ENCODE measurements around the gene FAM120C. TPM values are rescaled to one million over a fixed set of nuclear protein-coding genes. Genes with fewer than 3 reads are reported as not detected.

FAM120C gene
- total and polyA plus RNA-seq, 2 experiments from 2014 or later: 9.3 to 9.8 TPM

- no peaks in the 10 kb centered on the region for H3K27me3 Mint-ChIP-seq (ENCODE audit: insufficient read depth, low read depth, poor library complexity)
- TF ChIP-seq EZH2phosphoT487 (IDR thresholded peaks at IDR 0.05; ENCODE audit: unreplicated experiment) (no peak), JUNB (IDR thresholded peaks at IDR 0.05; ENCODE audit: unreplicated experiment) (no peak), CREB1 (CRISPR knock-in tag; IDR thresholded peaks at IDR 0.05; ENCODE audit: low read depth) (no peak), POLR2AphosphoS5 (IDR thresholded peaks at IDR 0.05; ENCODE audit: low read depth) (no peak)
- TF ChIP-seq, protein P1, sequence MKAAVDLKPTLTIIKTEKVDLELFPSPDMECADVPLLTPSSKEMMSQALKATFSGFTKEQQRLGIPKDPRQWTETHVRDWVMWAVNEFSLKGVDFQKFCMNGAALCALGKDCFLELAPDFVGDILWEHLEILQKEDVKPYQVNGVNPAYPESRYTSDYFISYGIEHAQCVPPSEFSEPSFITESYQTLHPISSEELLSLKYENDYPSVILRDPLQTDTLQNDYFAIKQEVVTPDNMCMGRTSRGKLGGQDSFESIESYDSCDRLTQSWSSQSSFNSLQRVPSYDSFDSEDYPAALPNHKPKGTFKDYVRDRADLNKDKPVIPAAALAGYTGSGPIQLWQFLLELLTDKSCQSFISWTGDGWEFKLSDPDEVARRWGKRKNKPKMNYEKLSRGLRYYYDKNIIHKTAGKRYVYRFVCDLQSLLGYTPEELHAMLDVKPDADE (IDR thresholded peaks at IDR 0.05): no peak
These were observed 9.3 kb downstream of the FAM120C start for GRCh38 chrX:54173791-54174190.

DNA sequence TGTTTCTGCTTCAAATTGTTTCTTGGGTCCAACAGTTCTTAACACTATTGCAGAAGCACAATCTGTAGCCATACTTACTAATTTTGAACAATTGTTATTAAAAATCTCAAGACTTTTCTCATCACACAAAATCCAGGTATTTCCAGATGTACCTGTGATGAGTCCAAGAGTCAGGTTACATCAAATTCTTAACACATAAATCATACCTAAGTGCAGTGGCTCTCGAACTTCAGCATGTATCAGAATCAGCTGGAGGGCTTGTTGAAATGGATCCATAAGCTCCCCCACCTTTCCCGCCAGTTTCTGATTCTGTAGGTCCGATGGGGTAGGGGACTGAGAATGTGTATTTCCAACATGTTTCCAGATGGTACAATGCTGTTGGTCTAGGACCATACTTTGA lies 10.6 kb downstream of the FAM120C start:
- DNase-seq (ENCODE audit: low spot score): no peak
- no peak overlapping the region for H3K27ac Mint-ChIP-seq
- H3K9me3 Mint-ChIP-seq: no peaks in the 10 kb centered on the region
- no peaks in the 10 kb centered on the region for H3K27me3 Mint-ChIP-seq (ENCODE audit: insufficient read depth, low read depth, poor library complexity)
- no peak overlapping the region for H3K4me2 ChIP-seq
- no peak for ATAC-seq
- H3F3A ChIP-seq (replicated peaks; ENCODE audit: low read depth): no peaks in the 10 kb centered on the region
- H3K9me2 ChIP-seq (ENCODE audit: insufficient read depth): no peaks in the 10 kb centered on the region
- no peaks in the 10 kb centered on the region; the same call in 1 of the 2 replicates for H4K20me1 ChIP-seq (replicated peaks; ENCODE audit: insufficient read depth)
- H3K79me2 ChIP-seq (replicated peaks; ENCODE audit: insufficient read depth): peaks cover 18% of the 10 kb centered on the region
- no peaks in the 10 kb centered on the region for H3K4me1 Mint-ChIP-seq
- no peaks in the 10 kb centered on the region for H3K4me1 ChIP-seq (ENCODE audit: insufficient read depth)
- H3K27ac ChIP-seq (ENCODE audit: low read depth): no peak overlapping the region
- no peak overlapping the region for H3K4me3 Mint-ChIP-seq
- no peak for TF ChIP-seq NANOG (IDR thresholded peaks at IDR 0.05; ENCODE audit: borderline replicate concordance)
- TF ChIP-seq ZNF331 (CRISPR knock-in tag; IDR thresholded peaks at IDR 0.05; ENCODE audit: low read depth): no peak
- TF ChIP-seq, protein P1 (IDR thresholded peaks at IDR 0.05): no peak
- no peak for TF ChIP-seq POLR2AphosphoS5 (IDR thresholded peaks at IDR 0.05; ENCODE audit: low read depth)
- TF ChIP-seq, protein P2, sequence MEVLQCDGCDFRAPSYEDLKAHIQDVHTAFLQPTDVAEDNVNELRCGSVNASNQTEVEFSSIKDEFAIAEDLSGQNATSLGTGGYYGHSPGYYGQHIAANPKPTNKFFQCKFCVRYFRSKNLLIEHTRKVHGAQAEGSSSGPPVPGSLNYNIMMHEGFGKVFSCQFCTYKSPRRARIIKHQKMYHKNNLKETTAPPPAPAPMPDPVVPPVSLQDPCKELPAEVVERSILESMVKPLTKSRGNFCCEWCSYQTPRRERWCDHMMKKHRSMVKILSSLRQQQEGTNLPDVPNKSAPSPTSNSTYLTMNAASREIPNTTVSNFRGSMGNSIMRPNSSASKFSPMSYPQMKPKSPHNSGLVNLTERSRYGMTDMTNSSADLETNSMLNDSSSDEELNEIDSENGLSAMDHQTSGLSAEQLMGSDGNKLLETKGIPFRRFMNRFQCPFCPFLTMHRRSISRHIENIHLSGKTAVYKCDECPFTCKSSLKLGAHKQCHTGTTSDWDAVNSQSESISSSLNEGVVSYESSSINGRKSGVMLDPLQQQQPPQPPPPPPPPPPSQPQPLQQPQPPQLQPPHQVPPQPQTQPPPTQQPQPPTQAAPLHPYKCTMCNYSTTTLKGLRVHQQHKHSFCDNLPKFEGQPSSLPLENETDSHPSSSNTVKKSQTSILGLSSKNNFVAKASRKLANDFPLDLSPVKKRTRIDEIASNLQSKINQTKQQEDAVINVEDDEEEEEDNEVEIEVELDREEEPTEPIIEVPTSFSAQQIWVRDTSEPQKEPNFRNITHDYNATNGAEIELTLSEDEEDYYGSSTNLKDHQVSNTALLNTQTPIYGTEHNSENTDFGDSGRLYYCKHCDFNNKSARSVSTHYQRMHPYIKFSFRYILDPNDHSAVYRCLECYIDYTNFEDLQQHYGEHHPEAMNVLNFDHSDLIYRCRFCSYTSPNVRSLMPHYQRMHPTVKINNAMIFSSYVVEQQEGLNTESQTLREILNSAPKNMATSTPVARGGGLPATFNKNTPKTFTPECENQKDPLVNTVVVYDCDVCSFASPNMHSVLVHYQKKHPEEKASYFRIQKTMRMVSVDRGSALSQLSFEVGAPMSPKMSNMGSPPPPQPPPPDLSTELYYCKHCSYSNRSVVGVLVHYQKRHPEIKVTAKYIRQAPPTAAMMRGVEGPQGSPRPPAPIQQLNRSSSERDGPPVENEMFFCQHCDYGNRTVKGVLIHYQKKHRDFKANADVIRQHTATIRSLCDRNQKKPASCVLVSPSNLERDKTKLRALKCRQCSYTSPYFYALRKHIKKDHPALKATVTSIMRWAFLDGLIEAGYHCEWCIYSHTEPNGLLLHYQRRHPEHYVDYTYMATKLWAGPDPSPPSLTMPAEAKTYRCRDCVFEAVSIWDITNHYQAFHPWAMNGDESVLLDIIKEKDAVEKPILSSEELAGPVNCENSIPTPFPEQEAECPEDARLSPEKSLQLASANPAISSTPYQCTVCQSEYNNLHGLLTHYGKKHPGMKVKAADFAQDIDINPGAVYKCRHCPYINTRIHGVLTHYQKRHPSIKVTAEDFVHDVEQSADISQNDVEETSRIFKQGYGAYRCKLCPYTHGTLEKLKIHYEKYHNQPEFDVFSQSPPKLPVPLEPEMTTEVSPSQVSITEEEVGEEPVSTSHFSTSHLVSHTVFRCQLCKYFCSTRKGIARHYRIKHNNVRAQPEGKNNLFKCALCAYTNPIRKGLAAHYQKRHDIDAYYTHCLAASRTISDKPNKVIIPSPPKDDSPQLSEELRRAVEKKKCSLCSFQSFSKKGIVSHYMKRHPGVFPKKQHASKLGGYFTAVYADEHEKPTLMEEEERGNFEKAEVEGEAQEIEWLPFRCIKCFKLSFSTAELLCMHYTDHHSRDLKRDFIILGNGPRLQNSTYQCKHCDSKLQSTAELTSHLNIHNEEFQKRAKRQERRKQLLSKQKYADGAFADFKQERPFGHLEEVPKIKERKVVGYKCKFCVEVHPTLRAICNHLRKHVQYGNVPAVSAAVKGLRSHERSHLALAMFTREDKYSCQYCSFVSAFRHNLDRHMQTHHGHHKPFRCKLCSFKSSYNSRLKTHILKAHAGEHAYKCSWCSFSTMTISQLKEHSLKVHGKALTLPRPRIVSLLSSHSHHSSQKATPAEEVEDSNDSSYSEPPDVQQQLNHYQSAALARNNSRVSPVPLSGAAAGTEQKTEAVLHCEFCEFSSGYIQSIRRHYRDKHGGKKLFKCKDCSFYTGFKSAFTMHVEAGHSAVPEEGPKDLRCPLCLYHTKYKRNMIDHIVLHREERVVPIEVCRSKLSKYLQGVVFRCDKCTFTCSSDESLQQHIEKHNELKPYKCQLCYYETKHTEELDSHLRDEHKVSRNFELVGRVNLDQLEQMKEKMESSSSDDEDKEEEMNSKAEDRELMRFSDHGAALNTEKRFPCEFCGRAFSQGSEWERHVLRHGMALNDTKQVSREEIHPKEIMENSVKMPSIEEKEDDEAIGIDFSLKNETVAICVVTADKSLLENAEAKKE (CRISPR knock-in tag; IDR thresholded peaks at IDR 0.05): no peak
- peaks cover 21% of the 10 kb centered on the region; the same call in 2 of the 3 replicates for H3K36me3 Mint-ChIP-seq (ENCODE audit: low read depth)
- no peak overlapping the region for H2AFZ ChIP-seq
- H3K27me3 ChIP-seq (ENCODE audit: insufficient read depth): no peaks in the 10 kb centered on the region
- no peaks in the 10 kb centered on the region for H3K36me3 ChIP-seq (ENCODE audit: insufficient read depth)
- H3K4me3 ChIP-seq: no peak overlapping the region

More at GRCh38 chrX:54173791-54174190, 9.3 kb downstream of the FAM120C start:
- no peaks in the 10 kb centered on the region; the same call in 1 of the 2 replicates for H4K20me1 ChIP-seq (replicated peaks; ENCODE audit: insufficient read depth)
- no peaks in the 10 kb centered on the region for H3K36me3 ChIP-seq (ENCODE audit: insufficient read depth)
- H3K9me2 ChIP-seq (ENCODE audit: insufficient read depth): no peaks in the 10 kb centered on the region
- no peak overlapping the region for H3K27ac ChIP-seq (ENCODE audit: low read depth)
- H3K4me2 ChIP-seq: no peak overlapping the region
- H3K4me1 Mint-ChIP-seq: no peaks in the 10 kb centered on the region
- no peak overlapping the region for H3K27ac Mint-ChIP-seq
- H3F3A ChIP-seq (replicated peaks; ENCODE audit: low read depth): no peaks in the 10 kb centered on the region
- H3K27me3 ChIP-seq (ENCODE audit: insufficient read depth): no peaks in the 10 kb centered on the region
- H3K36me3 Mint-ChIP-seq (ENCODE audit: low read depth): peaks cover 21% of the 10 kb centered on the region; the same call in 2 of the 3 replicates
- H2AFZ ChIP-seq: no peak overlapping the region
- no peak overlapping the region for H3K4me3 ChIP-seq
- peaks cover 32% of the 10 kb centered on the region for H3K79me2 ChIP-seq (replicated peaks; ENCODE audit: insufficient read depth)
- no peaks in the 10 kb centered on the region for H3K4me1 ChIP-seq (ENCODE audit: insufficient read depth)
- ATAC-seq (no peak), DNase-seq (ENCODE audit: low spot score) (no peak)
- no peaks in the 10 kb centered on the region for H3K9me3 Mint-ChIP-seq
- H3K4me3 Mint-ChIP-seq: no peak overlapping the region
